ENCODE measurements around the gene NLRP6.
"Not testable (repeated sequence)": the region's sequence is repeated elsewhere in the genome, so short reads cannot be mapped to it uniquely, and the experiment has no call there.

Gene NLRP6

GRCh38 chr11:324593-325517, 46.6 kb downstream of the NLRP6 start:
- not testable (repeated sequence) for DNase-seq (ENCODE audit: low read depth, low spot score)

- DNase-seq (ENCODE audit: low read depth, low spot score) = no peak
Observed at GRCh38 chr11:325796-326591, 47.8 kb downstream of the NLRP6 start.

- no peak for DNase-seq (ENCODE audit: low read depth, low spot score)
Observed at GRCh38 chr11:326592-326841, 48.3 kb downstream of the NLRP6 start.

GRCh38 chr11:326842-327580, 48.8 kb downstream of the NLRP6 start:
- DNase-seq (ENCODE audit: low read depth, low spot score) = no peak

GRCh38 chr11:327581-327923, 49.3 kb downstream of the NLRP6 start:
- DNase-seq (ENCODE audit: low read depth, low spot score) = no peak

- no peak for DNase-seq (ENCODE audit: low read depth, low spot score)
Observed at GRCh38 chr11:328012-328411, 49.8 kb downstream of the NLRP6 start.

- not testable (repeated sequence) for DNase-seq (ENCODE audit: low read depth, low spot score)
Observed at GRCh38 chr11:328516-329100, 50.4 kb downstream of the NLRP6 start.

GRCh38 chr11:329886-330253, 51.7 kb downstream of the NLRP6 start:
- DNase-seq (ENCODE audit: low read depth, low spot score) = no peak

GRCh38 chr11:330307-330693, 52.1 kb downstream of the NLRP6 start:
- DNase-seq (ENCODE audit: low read depth, low spot score) = no peak

- DNase-seq (ENCODE audit: low read depth, low spot score) = no peak
Observed at GRCh38 chr11:330694-331357, 52.6 kb downstream of the NLRP6 start.

- no peak for DNase-seq (ENCODE audit: low read depth, low spot score)
Observed at GRCh38 chr11:331358-332060, 53.3 kb downstream of the NLRP6 start.

GRCh38 chr11:332651-333480, 54.7 kb downstream of the NLRP6 start:
- no peak for DNase-seq (ENCODE audit: low read depth, low spot score)

GRCh38 chr11:333616-334263, 55.5 kb downstream of the NLRP6 start:
- DNase-seq (ENCODE audit: low read depth, low spot score) = not testable (repeated sequence)

- DNase-seq (ENCODE audit: low read depth, low spot score) = no peak
Observed at GRCh38 chr11:334264-334994, 56.2 kb downstream of the NLRP6 start.

Data from activated naive CD8-positive, alpha-beta T cell treated with anti-CD3 and anti-CD28 coated beads, Interleukin-2, amount 50 U/mL, for 16 hours (primary cell).